GM12872 (cell line): ENCODE results near the gene MACROD2.

Source experiments
- TF ChIP-seq, protein P1 (sequence below): IDR thresholded peaks from 3 replicates; pipeline ENCODE4 v1.5.1; 2011; ENCODE audit warnings: low read depth, mild to moderate bottlenecking, low read length, moderate library complexity; ENCODE audit not compliant: insufficient read depth

MACROD2 gene

DNA sequence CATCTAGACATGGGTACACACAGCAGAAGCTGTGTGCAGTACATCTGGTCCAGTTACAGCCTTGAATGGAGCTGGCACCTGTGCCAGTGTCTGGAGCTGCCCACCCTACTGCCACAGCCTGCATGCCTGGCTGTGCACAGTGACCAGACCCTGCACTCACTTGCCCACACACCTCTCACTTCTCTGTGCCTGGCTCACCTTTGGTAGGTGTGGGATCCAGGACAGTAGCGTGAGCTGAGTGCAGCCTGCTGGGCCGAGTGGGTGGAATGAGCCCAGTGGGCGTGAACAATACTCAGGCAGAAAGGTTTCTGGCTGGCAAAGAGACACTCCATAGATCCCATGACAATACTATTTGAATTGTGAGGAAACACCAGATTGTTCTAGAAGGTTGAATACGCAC lies 1181.6 kb downstream of the MACROD2 start:
- TF ChIP-seq, protein P1, sequence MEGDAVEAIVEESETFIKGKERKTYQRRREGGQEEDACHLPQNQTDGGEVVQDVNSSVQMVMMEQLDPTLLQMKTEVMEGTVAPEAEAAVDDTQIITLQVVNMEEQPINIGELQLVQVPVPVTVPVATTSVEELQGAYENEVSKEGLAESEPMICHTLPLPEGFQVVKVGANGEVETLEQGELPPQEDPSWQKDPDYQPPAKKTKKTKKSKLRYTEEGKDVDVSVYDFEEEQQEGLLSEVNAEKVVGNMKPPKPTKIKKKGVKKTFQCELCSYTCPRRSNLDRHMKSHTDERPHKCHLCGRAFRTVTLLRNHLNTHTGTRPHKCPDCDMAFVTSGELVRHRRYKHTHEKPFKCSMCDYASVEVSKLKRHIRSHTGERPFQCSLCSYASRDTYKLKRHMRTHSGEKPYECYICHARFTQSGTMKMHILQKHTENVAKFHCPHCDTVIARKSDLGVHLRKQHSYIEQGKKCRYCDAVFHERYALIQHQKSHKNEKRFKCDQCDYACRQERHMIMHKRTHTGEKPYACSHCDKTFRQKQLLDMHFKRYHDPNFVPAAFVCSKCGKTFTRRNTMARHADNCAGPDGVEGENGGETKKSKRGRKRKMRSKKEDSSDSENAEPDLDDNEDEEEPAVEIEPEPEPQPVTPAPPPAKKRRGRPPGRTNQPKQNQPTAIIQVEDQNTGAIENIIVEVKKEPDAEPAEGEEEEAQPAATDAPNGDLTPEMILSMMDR = no peak

DNA sequence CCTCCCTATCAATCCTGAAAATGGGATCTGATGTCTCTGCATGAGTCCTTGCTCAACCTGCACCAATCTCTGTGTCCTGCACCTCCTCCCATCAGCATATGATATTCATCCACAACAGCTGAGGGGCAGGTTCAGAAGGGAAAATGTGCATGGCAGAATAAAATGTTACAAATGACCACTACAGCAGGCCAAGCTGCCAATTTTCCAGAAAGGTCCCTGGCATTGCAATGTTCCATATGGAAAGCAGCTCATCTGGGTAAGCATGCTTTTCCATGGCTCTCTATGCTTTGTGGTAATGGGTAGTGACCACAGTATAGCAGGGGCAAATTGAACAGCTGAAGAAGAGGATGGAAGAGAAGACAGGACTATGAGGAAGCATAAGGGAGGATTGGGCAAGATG lies 1183.3 kb downstream of the MACROD2 start:
- TF ChIP-seq, protein P1 = no peak

DNA sequence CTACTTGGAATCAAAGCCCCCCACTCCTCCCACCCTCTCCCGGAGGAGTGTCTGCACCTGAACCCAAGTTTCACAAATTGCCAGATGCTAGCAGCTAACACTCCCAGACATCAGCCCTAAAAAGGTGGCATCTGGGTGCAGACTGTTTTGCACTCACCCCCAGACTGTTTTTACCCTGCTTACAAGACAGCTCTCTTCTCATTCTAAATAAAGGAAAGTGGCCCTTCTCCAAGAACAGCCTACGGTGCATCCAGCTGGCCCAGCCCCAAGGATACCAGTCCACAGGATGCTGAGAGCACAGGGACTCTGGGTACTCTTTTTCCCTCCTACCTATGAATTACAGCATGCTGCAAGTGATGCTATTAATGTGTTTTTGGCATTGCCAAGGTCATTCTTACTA lies 1184.1 kb downstream of the MACROD2 start:
- TF ChIP-seq, protein P1 = no peak

DNA sequence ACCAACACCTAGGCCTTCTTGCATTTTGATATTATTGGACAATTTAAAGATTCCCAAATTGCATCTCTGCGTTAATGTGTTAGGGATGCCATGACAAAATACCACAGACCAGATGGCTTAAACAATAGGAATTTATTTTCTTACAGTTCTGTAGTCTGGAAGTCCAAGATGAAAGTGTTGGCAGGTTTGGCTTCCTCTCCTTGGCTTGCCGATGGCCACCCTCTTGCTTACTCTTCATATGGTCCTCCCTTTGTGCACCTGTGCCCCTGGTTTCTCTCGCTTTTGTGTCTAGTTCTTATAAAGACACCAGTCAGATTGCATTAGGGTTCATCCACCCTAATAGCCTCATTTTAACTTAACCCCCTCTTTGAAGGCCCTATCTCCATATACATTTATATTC lies 1184.5 kb downstream of the MACROD2 start:
- TF ChIP-seq, protein P1 = no peak

DNA sequence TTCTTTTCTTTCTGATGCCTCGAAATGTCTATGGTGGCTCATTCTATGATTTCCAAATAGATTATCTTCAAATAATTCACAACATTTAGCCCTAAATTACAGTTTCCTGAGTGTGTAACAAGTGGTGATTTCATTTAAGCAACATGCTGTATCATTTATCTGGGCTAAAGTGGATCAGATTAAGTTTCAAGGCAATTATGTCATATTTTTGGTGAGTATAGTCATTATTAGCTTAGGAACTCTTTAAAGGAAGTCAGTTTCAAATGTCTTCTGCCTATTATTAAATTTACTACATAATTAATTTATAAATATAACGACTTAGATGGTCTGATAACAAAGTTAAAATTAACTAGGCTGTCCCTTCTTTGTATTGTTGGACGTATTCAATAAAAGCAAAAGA lies 1190.0 kb downstream of the MACROD2 start:
- TF ChIP-seq, protein P1 = no peak

DNA sequence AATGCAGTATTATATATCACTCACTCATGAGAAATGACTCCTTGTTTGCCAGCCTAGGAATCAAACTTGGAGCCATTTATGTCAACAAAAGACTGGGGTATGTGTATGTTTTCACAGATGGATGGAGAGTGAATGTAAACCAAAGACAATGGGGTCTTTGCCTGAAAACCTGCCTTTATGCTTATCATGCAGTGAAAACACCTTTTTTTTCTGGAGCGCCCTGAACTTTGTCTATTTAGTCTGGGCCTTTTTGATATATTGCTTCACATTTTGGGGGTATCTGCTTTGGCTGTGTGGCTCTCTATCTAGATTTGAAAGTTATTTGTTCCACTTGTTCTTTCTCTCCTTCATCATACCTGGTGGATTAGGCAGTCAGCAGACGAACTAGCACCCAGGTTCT lies 1190.6 kb downstream of the MACROD2 start:
- TF ChIP-seq, protein P1 = no peak

DNA sequence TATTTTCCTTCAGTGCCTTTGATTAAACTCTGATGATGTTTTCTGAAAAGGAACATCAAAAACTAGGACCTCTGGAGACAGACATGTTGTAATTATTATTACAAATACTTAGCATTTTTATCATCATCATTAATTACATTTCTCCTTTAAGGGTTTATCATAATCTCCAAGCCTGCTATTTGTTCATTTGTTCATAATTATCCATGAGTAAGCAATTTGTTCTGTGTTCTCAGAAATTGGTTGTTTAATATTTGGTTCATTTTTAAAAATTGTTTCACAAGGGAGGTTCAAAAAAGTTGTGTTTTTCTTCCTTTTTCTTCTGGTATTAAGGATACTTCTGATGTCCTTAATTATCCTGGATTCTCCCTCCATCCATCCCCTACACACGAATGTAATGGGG lies 1192.3 kb downstream of the MACROD2 start:
- TF ChIP-seq, protein P1 = no peak

DNA sequence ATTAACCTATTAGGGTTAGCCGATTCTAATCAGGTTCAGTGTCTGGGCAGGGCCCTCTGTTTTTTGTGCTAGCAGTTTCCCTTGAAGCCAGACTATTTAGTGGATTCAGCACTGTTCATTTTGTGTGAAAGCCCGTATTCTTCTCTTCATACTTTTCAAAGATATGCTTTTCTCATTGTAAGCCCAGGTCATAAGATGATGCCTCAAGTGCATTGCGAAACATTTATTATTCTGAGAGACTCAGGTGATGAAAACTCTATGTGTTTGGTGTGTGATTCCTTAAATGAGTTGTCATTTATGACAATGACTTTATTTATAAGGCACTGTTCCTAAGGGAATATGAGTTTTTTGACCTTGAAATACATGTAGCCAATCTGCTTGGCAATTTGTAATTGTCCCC lies 1193.1 kb downstream of the MACROD2 start:
- TF ChIP-seq, protein P1 = no peak
